ENCODE measurements around the gene LGALS7. TPM values are rescaled to one million over a fixed set of nuclear protein-coding genes. Genes with fewer than 3 reads are reported as not detected.

Gene LGALS7
- total and polyA plus RNA-seq, 2 of the 13 experiments (the other 11 are each of a cell fraction or from before 2014, with no cell fraction given), result 0.73 TPM; not detected in 1

GRCh38 chr19:38763795-38764220 is 9.5 kb downstream of the LGALS7 start (continued):
- TF ChIP-seq KAT7 (CRISPR knock-in tag; IDR thresholded peaks at IDR 0.05; ENCODE audit: borderline replicate concordance) (no peak), MED13 (CRISPR knock-in tag; IDR thresholded peaks at IDR 0.05) (no peak), PRMT3 (CRISPR knock-in tag; IDR thresholded peaks at IDR 0.05; ENCODE audit: borderline replicate concordance, low read depth) (no peak), MAZ (IDR thresholded peaks at IDR 0.05; ENCODE audit: borderline replicate concordance, low read depth, low read length) (no peak), MAZ (CRISPR knock-in tag; IDR thresholded peaks at IDR 0.05; ENCODE audit: low read depth) (no peak), JDP2 (CRISPR knock-in tag; IDR thresholded peaks at IDR 0.05; ENCODE audit: borderline replicate concordance) (no peak), ZFP36L2 (CRISPR knock-in tag; IDR thresholded peaks at IDR 0.05) (no peak), POLR2AphosphoS5 (IDR thresholded peaks at IDR 0.05; ENCODE audit: low read depth, low read length) (peak; percentile 63), TFDP2 (CRISPR knock-in tag; IDR thresholded peaks at IDR 0.05) (no peak), TEAD2 (CRISPR knock-in tag; IDR thresholded peaks at IDR 0.05) (no peak), ZNF780A (CRISPR knock-in tag; IDR thresholded peaks at IDR 0.05) (no peak), ZNF766 (CRISPR knock-in tag; IDR thresholded peaks at IDR 0.05; ENCODE audit: borderline replicate concordance) (no peak), AGO2 (optimal IDR thresholded peaks at IDR 0.05; ENCODE audit: low read depth, low read length) (no peak), HNF4G (IDR thresholded peaks at IDR 0.05; ENCODE audit: borderline replicate concordance, low read depth, low read length) (no peak), HNF4G (CRISPR knock-in tag; IDR thresholded peaks at IDR 0.05; ENCODE audit: borderline replicate concordance, low read depth) (no peak), SOX13 (IDR thresholded peaks at IDR 0.05) (no peak), SOX13 (CRISPR knock-in tag; conservative IDR thresholded peaks at IDR 0.05 in 1 of 2, IDR thresholded peaks at IDR 0.05 in 1 of 2) (0 out of 4 replicates have a peak, but pooled peaks of 1 of the 2 experiments have one; percentile 7), KLF11 (CRISPR knock-in tag; IDR thresholded peaks at IDR 0.05) (no peak), DNMT3B (CRISPR knock-in tag; conservative IDR thresholded peaks at IDR 0.05) (no peak), KDM5B (CRISPR knock-in tag; IDR thresholded peaks at IDR 0.05; ENCODE audit: borderline replicate concordance) (no peak), ESRRA (CRISPR knock-in tag; IDR thresholded peaks at IDR 0.05; ENCODE audit: low read depth) (no peak), ZHX2 (IDR thresholded peaks at IDR 0.05; ENCODE audit: low read depth) (no peak), ZHX2 (CRISPR knock-in tag; IDR thresholded peaks at IDR 0.05; ENCODE audit: borderline replicate concordance) (no peak)
- TF ChIP-seq, protein P1, sequence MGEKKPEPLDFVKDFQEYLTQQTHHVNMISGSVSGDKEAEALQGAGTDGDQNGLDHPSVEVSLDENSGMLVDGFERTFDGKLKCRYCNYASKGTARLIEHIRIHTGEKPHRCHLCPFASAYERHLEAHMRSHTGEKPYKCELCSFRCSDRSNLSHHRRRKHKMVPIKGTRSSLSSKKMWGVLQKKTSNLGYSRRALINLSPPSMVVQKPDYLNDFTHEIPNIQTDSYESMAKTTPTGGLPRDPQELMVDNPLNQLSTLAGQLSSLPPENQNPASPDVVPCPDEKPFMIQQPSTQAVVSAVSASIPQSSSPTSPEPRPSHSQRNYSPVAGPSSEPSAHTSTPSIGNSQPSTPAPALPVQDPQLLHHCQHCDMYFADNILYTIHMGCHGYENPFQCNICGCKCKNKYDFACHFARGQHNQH (CRISPR knock-in tag; IDR thresholded peaks at IDR 0.05), result no peak
- TF ChIP-seq, protein P2, sequence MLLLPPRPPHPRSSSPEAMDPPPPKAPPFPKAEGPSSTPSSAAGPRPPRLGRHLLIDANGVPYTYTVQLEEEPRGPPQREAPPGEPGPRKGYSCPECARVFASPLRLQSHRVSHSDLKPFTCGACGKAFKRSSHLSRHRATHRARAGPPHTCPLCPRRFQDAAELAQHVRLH (CRISPR knock-in tag; IDR thresholded peaks at IDR 0.05; ENCODE audit: borderline replicate concordance, low read depth), result no peak

Data from HepG2 (cell line).